Karpas-422 (cell line): ENCODE results near the gene FLVCR2. TPM values are rescaled to one million over a fixed set of nuclear protein-coding genes. Genes with fewer than 3 reads are reported as not detected.
A peak's percentile ranks its signal among the peaks of the same experiment; 100 is the strongest.

Experiments
- DNase-seq: peaks from one replicate; pipeline ENCODE4 v3.0.0-alpha.2; 2015
- H2AFZ ChIP-seq: fragments of 200-600 bp; sonication (generic); 2 replicates; pipeline ENCODE4 v1.6.1; 2014; ENCODE audit warnings: antibody characterized with exemption, low read length, mixed read lengths
- H3K27ac ChIP-seq: fragments of 200-600 bp; sonication (generic); 2 replicates; pipeline ENCODE4 v1.5.1; 2014; ENCODE audit warnings: mild to moderate bottlenecking, low read length, moderate library complexity
- H3K27me3 ChIP-seq: fragments of 200-600 bp; sonication (generic); 2 replicates; pipeline ENCODE4 v1.6.1; 2014; ENCODE audit warnings: low read length, mixed read lengths
- H3K36me3 ChIP-seq: fragments of 200-600 bp; sonication (generic); 2 replicates; pipeline ENCODE4 v1.6.1; 2014; ENCODE audit warnings: low read length, mixed read lengths; ENCODE audit not compliant: insufficient read depth
- H3K4me1 ChIP-seq: fragments of 200-600 bp; sonication (generic); 2 replicates; pipeline ENCODE4 v1.6.1; 2014; ENCODE audit warnings: mild to moderate bottlenecking, low read length, mixed read lengths
- H3K4me2 ChIP-seq: fragments of 200-600 bp; sonication (generic); 2 replicates; pipeline ENCODE4 v1.6.1; 2014; ENCODE audit warnings: low read length, low read depth, mild to moderate bottlenecking; ENCODE audit not compliant: poor library complexity, severe bottlenecking
- H3K4me3 ChIP-seq: fragments of 200-600 bp; sonication (generic); 2 replicates; pipeline ENCODE4 v1.5.1; 2014; ENCODE audit warnings: mild to moderate bottlenecking, antibody characterized with exemption, low read length, mixed read lengths
- H3K79me2 ChIP-seq: fragments of 200-600 bp; sonication (generic); 2 replicates; pipeline ENCODE4 v1.6.1; 2014; ENCODE audit warnings: mild to moderate bottlenecking, low read length, mixed read lengths
- H3K9ac ChIP-seq: fragments of 200-600 bp; sonication (generic); 2 replicates; pipeline ENCODE4 v1.6.0; 2014; ENCODE audit warnings: low read length
- H3K9me2 ChIP-seq: fragments of 200-600 bp; sonication (generic), shearing (Covaris generic); replicated peaks from 2 replicates; pipeline ENCODE4 v1.6.0; 2014; ENCODE audit warnings: mild to moderate bottlenecking, low read length, moderate library complexity; ENCODE audit not compliant: insufficient read depth
- H3K9me3 ChIP-seq: fragments of 300-700, 200-600 bp; sonication (generic); 2 replicates; pipeline ENCODE4 v1.6.1; 2014; ENCODE audit warnings: low read length, mixed read lengths
- H4K20me1 ChIP-seq: fragments of 200-600 bp; sonication (generic); 2 replicates; pipeline ENCODE4 v1.6.1; 2014; ENCODE audit warnings: mild to moderate bottlenecking, antibody characterized with exemption, low read length, low read depth; ENCODE audit not compliant: insufficient read depth
- total RNA-seq: library from RNA; depleted of rRNA; stranded (reverse); fragments of >200 nt; shearing (Covaris generic); gene quantifications from 2 replicates; pipeline ENCODE4 v1.2.3, GENCODE V29; 2014; ENCODE audit warnings: low replicate concordance; rRNA removed

FLVCR2 gene
- not detected in 2 replicates for total RNA-seq

- Histone ChIP-seq H4K20me1 (no peaks in the 10 kb centered on the region), H3K36me3 (no peaks in the 10 kb centered on the region), H3K79me2 (no peaks in the 10 kb centered on the region), H3K27ac (peak within 1 kb of the TSS; percentile 13; the same call in 1 of the 2 replicates), H2AFZ (no peak within 1 kb of the TSS), H3K4me3 (peak within 1 kb of the TSS; percentile 36), H3K9ac (peak within 1 kb of the TSS; percentile 1), H3K4me1 (peaks cover 22% of the 10 kb centered on the region), H3K4me2 (peak within 1 kb of the TSS; percentile 61), H3K27me3 (no peaks in the 10 kb centered on the region), H3K9me3 (no peaks in the 10 kb centered on the region), H3K9me2 (no peaks in the 10 kb centered on the region)
- no peak for DNase-seq
These were observed at the start of gene FLVCR2 for GRCh38 chr14:75578102-75578785. TSS of gene FLVCR2 (plus strand) at chr14:75578620. CDS start at chr14:75578973, 353 bp downstream.

- Histone ChIP-seq H3K9me2 (no peaks in the 10 kb centered on the region), H3K9ac (no peak overlapping the region), H3K36me3 (no peaks in the 10 kb centered on the region), H3K9me3 (no peaks in the 10 kb centered on the region), H3K79me2 (no peaks in the 10 kb centered on the region), H3K4me1 (no peaks in the 10 kb centered on the region), H3K4me3 (no peak overlapping the region), H3K27ac (no peak overlapping the region), H3K27me3 (no peaks in the 10 kb centered on the region), H2AFZ (no peak overlapping the region), H4K20me1 (no peaks in the 10 kb centered on the region), H3K4me2 (no peak overlapping the region)
- no peak for DNase-seq
These were observed 47.2 kb upstream of the FLVCR2 start for GRCh38 chr14:75531256-75531655.

- Histone ChIP-seq H3K9me2 (no peaks in the 10 kb centered on the region), H3K4me2 (no peak overlapping the region), H3K36me3 (no peaks in the 10 kb centered on the region), H3K9me3 (no peaks in the 10 kb centered on the region), H3K27me3 (no peaks in the 10 kb centered on the region), H2AFZ (no peak overlapping the region), H3K4me1 (no peaks in the 10 kb centered on the region), H3K9ac (no peak overlapping the region), H4K20me1 (no peaks in the 10 kb centered on the region), H3K79me2 (no peaks in the 10 kb centered on the region), H3K27ac (no peak overlapping the region), H3K4me3 (no peak overlapping the region)
- no peak for DNase-seq
These were observed 46.6 kb upstream of the FLVCR2 start for GRCh38 chr14:75531660-75532317.

GRCh38 chr14:75533791-75534555 lies 44.4 kb upstream of the FLVCR2 start:
- no peaks in the 10 kb centered on the region for H3K36me3 ChIP-seq
- H3K9ac ChIP-seq: no peak overlapping the region
- H3K4me2 ChIP-seq: no peak overlapping the region
- DNase-seq: no peak
- H3K9me3 ChIP-seq: no peaks in the 10 kb centered on the region
- H3K27ac ChIP-seq: no peak overlapping the region
- H3K4me3 ChIP-seq: no peak overlapping the region
- H3K27me3 ChIP-seq: no peaks in the 10 kb centered on the region
- H3K9me2 ChIP-seq: no peaks in the 10 kb centered on the region
- no peaks in the 10 kb centered on the region for H3K79me2 ChIP-seq
- H2AFZ ChIP-seq: no peak overlapping the region
- H3K4me1 ChIP-seq: no peaks in the 10 kb centered on the region
- no peaks in the 10 kb centered on the region for H4K20me1 ChIP-seq

- Histone ChIP-seq H3K4me1 (peaks cover 6% of the 10 kb centered on the region), H3K9ac (no peak overlapping the region), H3K27me3 (no peaks in the 10 kb centered on the region), H3K79me2 (no peaks in the 10 kb centered on the region), H3K4me2 (no peak overlapping the region), H4K20me1 (no peaks in the 10 kb centered on the region), H3K36me3 (no peaks in the 10 kb centered on the region), H3K27ac (no peak overlapping the region), H3K9me3 (no peaks in the 10 kb centered on the region), H2AFZ (no peak overlapping the region), H3K4me3 (no peak overlapping the region), H3K9me2 (no peaks in the 10 kb centered on the region)
- DNase-seq: no peak
These were observed 43.1 kb upstream of the FLVCR2 start for GRCh38 chr14:75535164-75535898.

- no peaks in the 10 kb centered on the region for H3K79me2 ChIP-seq
These were observed 41.3 kb upstream of the FLVCR2 start for GRCh38 chr14:75537071-75537470.

GRCh38 chr14:75539162-75539560 lies 39.3 kb upstream of the FLVCR2 start:
- no peaks in the 10 kb centered on the region for H3K27me3 ChIP-seq
- no peaks in the 10 kb centered on the region for H3K9me2 ChIP-seq
- no peak for DNase-seq
- H3K4me1 ChIP-seq: peaks cover 17% of the 10 kb centered on the region
- no peaks in the 10 kb centered on the region for H4K20me1 ChIP-seq
- no peak overlapping the region for H3K27ac ChIP-seq
- H3K9ac ChIP-seq: no peak overlapping the region
- H3K4me2 ChIP-seq: peak overlapping the region; percentile 39
- H3K36me3 ChIP-seq: no peaks in the 10 kb centered on the region
- no peaks in the 10 kb centered on the region for H3K9me3 ChIP-seq
- no peaks in the 10 kb centered on the region for H3K79me2 ChIP-seq
- no peak overlapping the region for H3K4me3 ChIP-seq
- no peak overlapping the region for H2AFZ ChIP-seq

More at GRCh38 chr14:75537071-75537470, 41.3 kb upstream of the FLVCR2 start:
- H3K9ac ChIP-seq: no peak overlapping the region
- H3K4me2 ChIP-seq: no peak overlapping the region
- no peaks in the 10 kb centered on the region for H3K9me2 ChIP-seq
- no peaks in the 10 kb centered on the region for H3K9me3 ChIP-seq
- H3K36me3 ChIP-seq: no peaks in the 10 kb centered on the region
- no peak overlapping the region for H2AFZ ChIP-seq
- H3K27me3 ChIP-seq: no peaks in the 10 kb centered on the region
- peaks cover 6% of the 10 kb centered on the region for H3K4me1 ChIP-seq
- no peak overlapping the region for H3K27ac ChIP-seq
- no peak for DNase-seq
- H3K4me3 ChIP-seq: no peak overlapping the region
- H4K20me1 ChIP-seq: no peaks in the 10 kb centered on the region
